H1 (cell line): ENCODE data around the gene NOXRED1.
"Not testable (repeated sequence)": the region's sequence is repeated elsewhere in the genome, so short reads cannot be mapped to it uniquely, and the experiment has no call there.

Experiments used
- CTCF ChIP-seq, 3 experiments: IDR thresholded peaks; 1 replicate in 2 of 3; 2 replicates in 1 of 3; pipeline versions ENCODE4 v1.5.1 to v1.6.1; 2011; ENCODE audit warnings: low read length in 3 of 3, mild to moderate bottlenecking in 3 of 3, inconsistent platforms in 2 of 3, low read depth in 1 of 3, moderate library complexity in 1 of 3; ENCODE audit not compliant: insufficient read depth in 1 of 3; ENCODE audit errors: control extremely low read depth in 1 of 3
- POLR2A ChIP-seq, 2 experiments: IDR thresholded peaks; 1 replicate in 1 of 2; 2 replicates in 1 of 2; pipeline ENCODE4 v1.6.1; 2011; ENCODE audit warnings: low read depth in 2 of 2, low read length in 2 of 2, mild to moderate bottlenecking in 2 of 2; ENCODE audit errors: control extremely low read depth in 1 of 2

- not testable (repeated sequence) for TF ChIP-seq CTCF (IDR thresholded peaks at IDR 0.05; ENCODE audit: control extremely low read depth in 1 of 3, insufficient read depth in 1 of 3, low read depth in 1 of 3, low read length in 3 of 3); POLR2A (IDR thresholded peaks at IDR 0.05; ENCODE audit: control extremely low read depth in 1 of 2, low read depth in 2 of 2, low read length in 2 of 2)
Observed at GRCh38 chr14:77416098-77416497, 7.2 kb downstream of the NOXRED1 start.
